ENCODE results near the gene ZNF787. TPM values are rescaled to one million over a fixed set of nuclear protein-coding genes. Genes with fewer than 3 reads are reported as not detected.

Gene ZNF787
- total and polyA plus RNA-seq, 2 of the 4 experiments (the other 2 are of a cell fraction): 4.8 to 11.2 TPM

DNA sequence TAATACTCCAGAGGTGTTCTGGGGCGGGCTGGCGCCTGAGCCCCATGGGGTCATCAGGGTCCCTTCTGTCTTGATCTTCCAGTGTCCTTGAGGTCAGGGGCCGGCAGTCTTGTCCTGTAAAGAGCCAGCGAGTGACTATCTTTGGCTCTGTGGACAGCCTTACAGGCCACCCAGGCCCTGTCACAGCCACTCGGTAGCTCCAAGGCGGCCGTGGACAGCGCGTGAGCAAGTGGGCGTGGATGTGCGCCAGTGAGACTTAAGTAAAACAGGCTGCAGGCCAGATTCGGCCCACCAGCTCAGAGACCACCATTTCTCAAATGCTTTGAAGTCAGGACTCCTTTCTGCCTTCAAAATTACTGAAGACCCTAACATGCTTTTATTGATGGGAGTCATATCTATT is 23.7 kb upstream of the ZNF787 start:
- H3K79me1 ChIP-seq (ENCODE audit: low read depth in 1 of 2, low read length in 2 of 2): peaks cover 23 to 44% of the 10 kb centered on the region in 2 experiments
- ATAC-seq (ENCODE audit: low read depth) (no peak), DNase-seq (no peak)
- H4K20me1 ChIP-seq (ENCODE audit: insufficient read depth, low read length): peaks cover 9% of the 10 kb centered on the region
- H3K27me3 ChIP-seq (ENCODE audit: control insufficient read depth, insufficient read depth, low read length): no peaks in the 10 kb centered on the region
- H2BK15ac ChIP-seq (ENCODE audit: low read depth, low read length): no peak overlapping the region
- no peak overlapping the region for H4K8ac ChIP-seq (ENCODE audit: low read depth in 2 of 2, low read length in 2 of 2)
- no peaks in the 10 kb centered on the region for H3K9me3 ChIP-seq (ENCODE audit: control insufficient read depth, insufficient read depth, low read length)
- 88% methylated on average over 8 of the region's 12 CpGs; no CpG with 5 or more reads in 1 of the 2 experiments for WGBS, 2 experiments (ENCODE audit: extremely low coverage in 2 of 2, insufficient read length in 1 of 2)
- H3K4me3 ChIP-seq (ENCODE audit: insufficient read depth, low read depth, low read length): no peak overlapping the region
- H3K4ac ChIP-seq (ENCODE audit: low read depth, low read length): no peak overlapping the region
- no peak overlapping the region for H2BK20ac ChIP-seq (ENCODE audit: low read depth, low read length)
- no peak overlapping the region for H2BK120ac ChIP-seq (ENCODE audit: low read depth, low read length)
- no TSS peak for BruUV-seq (replicated peaks)
- intact Hi-C loops (cut with micrococcal nuclease) (no loop called here), in situ Hi-C loops (cut with MboI; ENCODE audit: low sequenced_read_pairs) (loop anchor here (25.0 kb wide), 2 partner anchors 458 to 1683 kb away; partner anchors contain the start of genes CDC42EP5, EPN1 and LENG9), dilution Hi-C loops (cut with HindIII; ENCODE audit: low sequenced_read_pairs, unreplicated experiment) (no loop called here)
- no peak overlapping the region for H3K9ac ChIP-seq (ENCODE audit: low read depth, low read length)
- H3K14ac ChIP-seq (replicated peaks; ENCODE audit: low read depth, low read length): no peak overlapping the region
- H3K27ac ChIP-seq (ENCODE audit: insufficient read depth, low read length): no peak overlapping the region
- no peak for TF ChIP-seq FOS (IDR thresholded peaks at IDR 0.05; ENCODE audit: low read depth, low read length)
- no peak for TF ChIP-seq CEBPB (IDR thresholded peaks at IDR 0.05; ENCODE audit: low read depth, low read length)
- TF ChIP-seq RFX5 (IDR thresholded peaks at IDR 0.05; ENCODE audit: low read depth, low read length): no peak
- no peak for TF ChIP-seq NFE2L2 (IDR thresholded peaks at IDR 0.05; ENCODE audit: low read depth, low read length)
- no peak for TF ChIP-seq MAFK (IDR thresholded peaks at IDR 0.05; ENCODE audit: low read depth, low read length)
- TF ChIP-seq RCOR1 (IDR thresholded peaks at IDR 0.05; ENCODE audit: insufficient replicate concordance, low read length): no peak
- TF ChIP-seq ELK1 (IDR thresholded peaks at IDR 0.05; ENCODE audit: borderline replicate concordance, low read depth, low read length): no peak
- TF ChIP-seq POLR2A (IDR thresholded peaks at IDR 0.05; ENCODE audit: low read depth, low read length): no peak
- TF ChIP-seq CTCF (conservative IDR thresholded peaks at IDR 0.05; ENCODE audit: low read depth, low read length): no peak
- no peak for TF ChIP-seq CHD1 (IDR thresholded peaks at IDR 0.05; ENCODE audit: low read depth, low read length)
- TF ChIP-seq MXI1 (IDR thresholded peaks at IDR 0.05; ENCODE audit: borderline replicate concordance, low read depth, low read length): no peak
- no peak for TF ChIP-seq RAD21 (IDR thresholded peaks at IDR 0.05; ENCODE audit: low read length)
- TF ChIP-seq SMC3 (IDR thresholded peaks at IDR 0.05; ENCODE audit: low read depth, low read length): no peak
- no peak for TF ChIP-seq USF2 (IDR thresholded peaks at IDR 0.05; ENCODE audit: low read depth, low read length)
- TF ChIP-seq MAZ (IDR thresholded peaks at IDR 0.05; ENCODE audit: borderline replicate concordance, low read depth, low read length): no peak
- no peak for TF ChIP-seq BHLHE40 (IDR thresholded peaks at IDR 0.05; ENCODE audit: low read depth, low read length)
- H2AK9ac ChIP-seq (replicated peaks; ENCODE audit: low read depth, low read length, poor library complexity): no peak overlapping the region
- no peak overlapping the region for H2AK5ac ChIP-seq (ENCODE audit: low read depth, low read length)
- H3K18ac ChIP-seq (ENCODE audit: low read depth, low read length): no peak overlapping the region
- no peak overlapping the region for H4K5ac ChIP-seq (ENCODE audit: low read depth, low read length)
- ChIA-PET CTCF (no interaction called here), POLR2A (ENCODE audit: unreplicated experiment) (no interaction called here)
- no peak overlapping the region for H2AFZ ChIP-seq (replicated peaks; ENCODE audit: low read length, poor library complexity)
- no peak overlapping the region for H3K4me2 ChIP-seq (ENCODE audit: low read depth, low read length)
- no peak overlapping the region for H3K56ac ChIP-seq (ENCODE audit: extremely low read depth, insufficient read depth, low read length)
- no peak overlapping the region for H3K23ac ChIP-seq (ENCODE audit: low read depth, low read length)
- H3K36me3 ChIP-seq (ENCODE audit: control insufficient read depth, insufficient read depth, low read length): peaks cover 30% of the 10 kb centered on the region
- H3K9me1 ChIP-seq (ENCODE audit: insufficient read depth, low read length): peaks cover 22% of the 10 kb centered on the region
- H3K4me1 ChIP-seq (ENCODE audit: control insufficient read depth, insufficient read depth, low read length): no peaks in the 10 kb centered on the region; the same call in 1 of the 2 replicates
- H4K91ac ChIP-seq (ENCODE audit: insufficient read depth, low read depth, low read length): no peak overlapping the region
- no peak overlapping the region for H2BK5ac ChIP-seq (ENCODE audit: low read depth, low read length, poor library complexity, severe bottlenecking)

Data from IMR-90 (cell line).